HG03342 (cell line): ENCODE measurements around the gene UBR3.

Experiments
- ATAC-seq: cut with Tn5 transposase; IDR thresholded peaks from one replicate; pipeline ENCODE4 v1.9.1; 2021; ENCODE audit warnings: mild to moderate bottlenecking, moderate library complexity; ENCODE audit not compliant: unreplicated experiment

UBR3 gene

DNA sequence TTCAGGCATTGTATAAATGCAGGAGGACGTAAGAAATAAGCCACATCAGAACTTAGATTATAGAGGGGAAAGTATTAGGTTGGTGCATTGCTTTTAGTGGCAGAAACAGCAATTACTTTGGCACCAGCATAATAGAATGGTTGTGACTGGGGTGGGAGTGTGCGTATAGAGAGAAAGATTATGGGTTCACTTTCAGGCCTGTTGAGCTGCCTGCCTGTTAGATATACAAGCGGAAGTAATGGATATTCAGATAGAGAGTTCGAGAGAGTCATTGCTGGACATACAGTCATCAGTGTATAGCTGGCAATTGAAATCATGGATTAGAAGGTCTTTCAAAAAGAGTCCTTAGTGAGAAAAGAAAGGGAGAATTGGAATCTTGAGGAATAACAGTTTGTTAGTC, 211.5 kb downstream of the UBR3 start:
- ATAC-seq = no peak

DNA sequence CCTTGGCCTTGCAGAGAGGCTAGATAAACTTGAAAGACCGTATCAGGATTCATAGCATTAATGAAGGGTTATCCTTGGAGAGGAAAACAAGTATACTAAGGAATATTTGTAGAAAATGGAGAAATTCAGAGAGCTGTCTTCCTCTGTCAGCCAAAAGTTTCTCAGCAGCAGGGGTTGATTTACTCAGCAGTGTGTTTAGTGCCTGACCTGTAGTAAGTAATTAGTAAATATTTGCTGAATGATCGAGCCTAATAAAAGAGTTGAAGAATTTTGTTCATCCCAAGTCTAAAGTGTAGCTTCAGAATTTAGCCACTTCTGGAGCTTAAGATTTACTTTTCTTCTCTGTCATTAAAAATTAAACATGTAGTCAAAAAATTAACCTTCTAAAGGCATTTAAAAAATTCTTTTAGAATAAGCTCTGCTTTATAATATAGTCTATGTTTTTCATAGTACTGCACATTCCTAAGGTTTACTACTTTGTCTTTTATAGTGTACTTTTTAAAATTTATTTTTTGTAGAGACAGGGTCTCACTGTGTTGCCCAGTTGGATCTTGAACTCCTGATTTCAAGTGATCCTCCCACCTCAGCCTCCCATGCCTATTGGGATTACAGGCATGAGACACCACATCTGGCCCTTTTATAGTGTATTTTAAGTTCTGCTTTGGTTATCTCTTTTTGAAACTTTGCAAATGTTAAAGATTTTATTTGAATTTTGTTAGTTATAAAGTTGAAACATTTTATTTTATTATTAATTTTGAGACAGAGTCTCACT, 212.3 kb downstream of the UBR3 start:
- no peak for ATAC-seq

DNA sequence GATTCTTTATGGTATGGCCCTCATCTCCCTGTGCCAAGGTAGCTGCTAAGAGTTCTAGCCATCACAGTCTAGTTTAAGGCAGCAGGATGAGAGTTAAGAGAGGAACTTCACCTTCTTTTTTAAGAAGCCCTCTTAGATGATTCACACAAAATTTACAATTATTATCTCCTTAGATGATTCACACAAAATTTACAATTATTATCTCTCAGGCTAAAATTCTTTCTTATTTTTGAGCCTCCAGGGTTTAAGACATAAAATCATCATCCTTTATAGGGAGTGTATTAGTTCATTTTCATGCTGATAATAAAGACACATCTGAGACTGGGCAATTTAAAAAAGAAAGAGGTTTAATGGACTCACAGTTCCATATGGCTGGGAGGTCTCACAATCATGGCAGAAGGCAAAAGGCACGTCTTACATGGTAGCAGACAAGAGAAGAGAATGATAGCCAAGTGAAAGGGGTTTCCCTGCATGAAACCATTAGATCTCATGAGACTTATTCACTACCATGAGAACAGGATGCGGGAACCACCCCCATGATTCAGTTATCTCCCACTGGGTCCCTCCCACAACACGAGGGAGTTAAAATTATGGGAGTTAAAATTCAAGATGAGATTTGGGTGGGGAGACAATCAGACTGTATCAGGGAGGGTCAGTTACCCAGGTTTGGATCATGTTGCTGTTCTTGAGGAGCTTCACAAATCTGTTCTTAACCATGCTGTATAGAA, 217.7 kb downstream of the UBR3 start:
- no peak for ATAC-seq

DNA sequence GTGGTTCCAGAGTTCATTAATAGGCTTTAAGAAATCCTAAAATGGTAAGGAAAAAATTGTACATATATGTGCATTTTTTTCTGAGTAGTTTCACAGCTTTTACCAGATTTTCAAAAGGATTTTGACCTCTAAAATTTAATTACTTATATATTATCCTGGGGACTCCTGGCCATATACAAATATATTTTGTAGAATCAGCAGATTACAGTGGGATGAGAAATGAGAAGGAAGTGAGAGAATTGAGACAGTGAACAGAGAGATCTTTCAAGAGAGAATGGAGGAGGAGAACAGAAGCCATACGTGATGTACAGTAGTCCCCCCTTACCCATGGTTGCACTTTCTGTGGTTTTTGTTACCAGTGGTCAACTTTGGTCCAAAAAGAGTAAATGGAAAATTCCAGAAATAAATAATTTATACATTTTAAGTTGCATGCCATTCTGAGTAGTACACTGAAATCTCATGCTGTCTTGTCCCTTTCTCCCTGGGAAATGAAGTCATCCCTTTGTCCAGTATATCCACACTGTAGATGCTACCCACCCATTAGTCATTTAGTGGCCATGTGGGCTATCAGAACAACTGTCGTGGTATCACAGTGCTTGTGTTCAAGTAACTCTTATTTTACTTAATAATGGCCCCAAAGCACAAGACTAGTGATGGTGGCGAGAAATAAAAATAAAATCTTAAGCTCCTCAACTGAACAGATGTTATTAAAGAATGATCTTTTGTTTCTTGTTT, 220.2 kb downstream of the UBR3 start:
- ATAC-seq = no peak

DNA sequence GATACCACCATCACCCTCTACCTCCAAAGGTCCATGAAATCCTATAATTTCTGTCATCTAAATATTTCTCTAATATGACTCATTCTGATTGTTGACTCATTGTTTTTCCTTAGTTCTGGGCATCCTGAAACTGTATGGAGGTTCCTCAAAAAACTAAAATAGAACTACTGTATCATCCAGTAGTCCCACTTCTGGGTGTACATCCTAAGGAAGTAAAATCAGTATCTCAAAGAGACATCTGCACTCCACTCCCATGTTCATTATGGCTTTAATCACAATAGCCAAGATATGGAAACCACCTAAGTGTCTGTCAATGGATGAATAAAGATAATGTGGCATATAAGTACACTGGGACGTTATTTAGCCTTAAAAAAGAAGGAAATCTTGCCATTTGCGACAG, 224.9 kb downstream of the UBR3 start:
- no peak for ATAC-seq

DNA sequence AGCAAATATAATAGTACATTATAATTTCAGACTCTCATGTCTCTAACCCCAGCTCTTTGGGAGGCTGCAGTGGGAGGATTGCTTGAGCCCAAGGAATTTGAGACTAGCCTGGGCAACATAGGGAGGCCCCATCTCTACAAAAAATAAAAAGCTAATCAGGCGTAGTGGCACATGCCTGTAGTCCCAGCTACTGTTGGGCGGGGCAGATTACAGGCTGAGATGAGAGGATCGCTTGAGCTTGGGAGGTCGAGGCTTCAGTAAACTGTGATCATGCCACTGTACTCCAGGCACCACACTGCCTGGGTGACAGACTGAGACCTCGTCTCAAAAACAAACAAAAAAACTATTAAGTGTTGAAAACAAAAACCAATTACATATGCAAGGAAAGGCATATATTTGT, 227.7 kb downstream of the UBR3 start:
- ATAC-seq = no peak

DNA sequence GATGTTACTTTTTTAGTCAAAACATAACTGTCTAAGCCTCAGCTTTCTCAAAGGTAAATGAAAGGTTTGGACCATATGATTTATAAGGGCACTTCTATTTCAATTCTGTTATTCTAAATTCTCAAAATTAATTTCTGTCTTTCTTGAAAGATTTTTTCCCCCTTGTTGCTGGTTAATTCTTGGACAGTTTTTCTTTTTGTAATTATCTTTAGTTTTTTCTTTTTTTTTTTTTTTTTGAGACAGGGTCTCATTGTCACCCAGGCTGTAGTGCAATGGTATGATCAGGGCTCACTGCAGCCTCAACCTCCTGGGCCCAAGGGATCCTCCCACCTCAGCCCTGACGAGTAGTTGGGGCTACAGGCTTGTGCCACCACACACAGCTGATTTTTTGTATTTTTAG, 229.6 kb downstream of the UBR3 start:
- no peak for ATAC-seq

DNA sequence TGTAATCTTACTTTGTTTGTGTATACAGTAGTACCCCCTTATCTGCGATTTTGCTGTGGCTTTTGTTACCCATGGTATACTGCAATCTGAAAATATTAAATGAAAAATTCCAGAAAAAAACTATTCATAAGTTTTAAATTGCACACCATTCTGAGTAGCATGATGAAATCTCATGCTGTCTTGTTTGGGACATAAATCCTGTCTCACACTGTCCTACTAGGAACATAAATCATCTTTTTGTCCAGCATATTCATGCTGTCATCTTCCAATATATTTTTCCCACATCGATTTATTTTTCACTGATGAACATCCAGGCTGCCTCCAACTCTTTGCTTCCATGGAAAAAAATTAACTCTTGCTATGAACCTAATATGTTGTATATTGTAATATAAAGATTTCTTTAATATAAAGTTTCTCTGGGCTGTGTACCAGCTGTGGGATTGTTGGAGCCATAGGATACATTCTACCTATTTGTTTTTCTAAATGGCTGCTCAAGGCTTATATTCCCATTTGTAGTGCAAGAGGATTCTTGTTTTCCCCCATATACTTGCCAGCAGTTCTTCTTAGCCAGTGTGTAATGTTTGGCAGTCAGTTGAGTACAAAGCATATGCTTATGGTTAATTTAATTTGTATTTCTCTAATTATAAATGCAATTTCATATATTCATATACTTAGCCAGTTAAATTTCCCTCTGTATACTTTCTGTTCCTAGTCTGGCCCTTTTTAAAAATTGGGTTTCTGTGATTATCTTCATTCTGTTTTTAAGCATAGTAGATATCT, 236.4 kb downstream of the UBR3 start:
- no peak for ATAC-seq

DNA sequence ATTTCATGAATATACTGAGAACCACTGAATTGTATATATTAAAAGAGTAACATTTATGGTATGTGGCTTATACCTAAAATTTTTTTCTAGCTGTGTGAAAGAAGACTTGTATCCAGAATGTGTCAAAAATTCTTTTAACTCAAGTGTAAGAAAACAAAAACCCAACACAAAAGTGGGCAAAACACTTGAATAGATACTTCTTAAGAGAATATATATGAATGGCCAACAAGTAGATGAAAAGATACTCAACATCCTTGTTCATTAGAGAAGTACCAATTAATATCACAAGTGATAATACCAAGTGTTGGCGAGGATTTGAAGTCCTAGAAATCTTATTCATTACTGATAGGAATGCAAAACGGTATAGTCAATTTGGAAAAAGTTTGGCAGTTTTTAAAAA, 243.5 kb downstream of the UBR3 start:
- ATAC-seq = no peak

DNA sequence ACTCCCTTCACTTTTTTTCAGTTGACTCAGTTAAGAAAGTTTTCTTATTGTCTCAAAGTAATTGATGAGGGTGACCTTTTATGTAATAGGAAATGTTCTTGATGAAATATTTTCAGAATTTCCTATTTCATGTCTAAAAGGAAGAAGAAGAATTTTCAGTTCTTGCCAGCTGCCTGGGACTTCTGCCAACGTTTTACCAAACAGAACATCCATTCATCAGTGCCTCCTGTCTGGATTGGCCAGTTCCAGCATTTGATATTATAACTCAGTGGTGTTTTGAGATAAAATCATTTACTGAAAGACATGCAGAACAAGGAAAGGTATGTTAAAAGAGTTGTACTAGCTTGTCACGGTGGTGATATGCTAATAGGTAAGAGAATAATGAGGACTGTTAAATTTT, 246.0 kb downstream of the UBR3 start:
- ATAC-seq = no peak

DNA sequence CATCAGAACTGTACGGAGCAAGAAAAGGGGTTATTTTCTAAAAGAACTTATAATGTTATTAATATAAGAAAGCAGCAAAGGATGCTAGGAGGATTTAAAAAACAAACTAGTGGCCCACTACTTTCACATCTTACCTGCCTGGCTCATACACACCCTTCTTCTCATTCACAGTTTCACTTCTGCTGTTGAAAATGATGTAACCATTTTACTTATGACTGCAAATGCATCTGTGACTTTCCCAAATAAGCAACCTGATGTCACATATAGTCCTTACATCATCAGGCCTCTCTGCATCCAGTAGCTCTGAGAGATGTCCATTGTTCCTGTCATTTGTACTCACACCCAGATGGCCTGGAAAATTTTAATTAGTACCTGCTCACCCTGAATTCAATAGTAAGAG, 248.9 kb downstream of the UBR3 start:
- ATAC-seq = peak; percentile 84

DNA sequence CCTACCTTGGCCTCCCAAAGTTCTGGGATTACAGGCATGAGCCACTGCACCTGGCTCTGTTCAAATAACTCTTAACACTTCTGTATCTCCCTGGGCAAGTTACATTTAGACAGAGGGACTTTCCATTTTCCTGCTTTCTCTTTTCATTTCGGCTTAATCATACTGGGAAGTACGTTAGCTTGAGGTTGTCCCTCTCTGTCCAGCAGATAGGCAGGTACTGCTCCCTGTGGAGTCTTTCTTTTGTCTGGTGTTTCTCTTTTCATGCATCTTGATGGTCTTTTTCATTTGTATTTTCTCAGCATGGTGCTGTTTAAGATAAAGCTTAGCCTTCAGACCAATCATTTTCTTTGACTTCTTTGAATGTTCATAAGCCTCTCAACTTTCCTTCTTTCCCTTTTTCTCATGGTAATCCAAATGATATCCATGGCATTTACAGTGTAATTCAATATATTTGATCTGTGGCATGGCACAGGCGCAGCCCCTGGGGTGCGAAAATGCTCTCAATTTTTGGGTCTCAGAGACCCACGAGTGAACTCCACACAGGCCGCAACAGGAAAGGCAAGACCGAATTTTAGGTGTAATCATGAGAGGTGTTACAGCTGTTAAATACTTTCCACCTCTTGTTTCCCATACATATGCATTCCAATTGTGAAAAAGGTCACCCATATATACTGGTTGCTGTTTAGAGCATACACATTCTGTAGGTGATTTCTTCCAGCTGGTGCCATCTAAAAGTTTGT, 250.7 kb downstream of the UBR3 start:
- ATAC-seq = no peak

DNA sequence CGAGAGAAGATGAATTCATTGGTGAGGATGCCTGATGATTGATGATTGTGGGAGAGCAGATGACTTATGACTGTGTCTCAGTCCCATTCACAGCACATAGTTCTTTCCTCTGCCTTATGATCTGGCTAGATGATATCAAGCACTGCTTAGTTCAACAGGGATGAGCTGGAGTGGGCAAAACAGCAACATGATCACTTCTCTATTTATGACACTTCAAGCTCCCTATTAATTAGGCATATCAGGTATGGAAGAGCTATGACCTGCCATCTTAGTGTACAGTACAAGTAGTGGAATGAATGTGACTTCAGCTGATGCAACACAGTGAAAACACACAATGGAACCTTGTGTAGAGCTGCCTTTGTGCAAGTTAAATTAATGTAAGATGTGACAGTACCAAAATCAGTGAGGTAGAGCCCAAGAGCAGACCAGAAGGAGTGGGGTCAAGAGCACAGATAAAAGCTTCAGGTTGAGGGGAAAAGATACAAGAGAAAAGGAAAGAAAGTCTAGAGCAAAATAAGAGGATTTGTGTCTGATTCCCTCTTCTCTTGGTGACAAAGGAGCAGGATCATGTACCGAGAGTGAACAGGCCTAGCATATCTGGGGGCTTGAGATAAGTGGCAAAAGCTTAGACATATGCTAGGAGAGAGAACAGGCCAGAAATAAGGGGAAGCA, 257.7 kb downstream of the UBR3 start:
- no peak for ATAC-seq

DNA sequence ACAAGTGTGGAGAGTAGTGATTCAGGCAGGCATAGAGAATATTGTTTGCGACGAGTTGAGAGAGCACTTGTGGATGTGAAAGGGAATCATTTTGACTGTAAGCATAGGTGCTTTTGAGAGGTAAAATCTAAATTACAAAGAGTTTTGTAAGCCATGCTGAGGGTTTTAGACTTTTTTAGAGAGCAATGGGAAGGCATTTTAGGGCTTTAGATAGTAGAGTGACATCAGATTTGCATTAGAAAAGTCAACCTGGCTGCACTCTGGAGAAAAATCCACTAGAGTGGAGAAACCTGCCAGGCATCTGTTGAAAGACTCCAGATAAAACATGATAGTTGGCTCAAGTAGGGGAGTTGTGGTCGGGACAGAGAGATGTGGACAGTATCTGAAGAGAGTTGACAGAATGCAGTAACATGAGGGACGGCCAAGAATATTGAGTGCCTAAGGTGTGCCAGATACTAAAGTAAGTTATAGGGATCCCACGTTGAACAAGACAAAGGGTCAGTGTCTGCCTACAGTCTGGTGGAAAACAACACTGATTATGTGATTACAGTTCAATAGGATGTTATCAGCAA, 258.9 kb downstream of the UBR3 start:
- ATAC-seq = no peak

DNA sequence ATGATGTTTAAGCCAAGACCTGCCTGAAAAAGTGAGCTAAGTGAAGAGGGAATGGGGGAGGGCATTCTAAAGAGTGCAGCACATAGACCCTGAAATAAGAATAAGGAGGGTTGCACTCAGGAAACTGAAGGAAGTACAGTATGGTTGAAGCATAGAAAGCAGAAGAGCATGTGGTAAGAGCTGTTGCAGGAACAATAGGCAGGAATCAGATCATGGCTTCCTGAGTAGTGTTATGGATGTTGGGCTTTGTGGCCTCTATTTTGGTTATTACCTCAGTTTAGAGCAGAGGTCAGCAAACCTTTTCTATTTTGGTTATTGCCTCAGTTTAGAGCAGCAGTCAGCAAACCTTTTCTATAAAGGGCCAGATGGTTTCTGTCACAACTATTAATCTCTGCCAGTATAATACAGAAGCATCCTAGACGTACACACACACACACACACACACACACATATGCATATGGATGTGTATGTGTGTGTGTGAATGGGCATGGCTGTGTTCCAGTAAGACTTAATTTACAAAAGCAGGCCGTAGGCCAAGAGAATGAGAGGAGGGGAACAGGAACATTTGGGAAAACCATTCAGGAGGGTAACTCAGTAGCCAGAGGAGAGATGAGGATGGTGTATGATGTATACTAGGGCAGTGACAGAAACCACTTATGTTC, 259.6 kb downstream of the UBR3 start:
- ATAC-seq = no peak

DNA sequence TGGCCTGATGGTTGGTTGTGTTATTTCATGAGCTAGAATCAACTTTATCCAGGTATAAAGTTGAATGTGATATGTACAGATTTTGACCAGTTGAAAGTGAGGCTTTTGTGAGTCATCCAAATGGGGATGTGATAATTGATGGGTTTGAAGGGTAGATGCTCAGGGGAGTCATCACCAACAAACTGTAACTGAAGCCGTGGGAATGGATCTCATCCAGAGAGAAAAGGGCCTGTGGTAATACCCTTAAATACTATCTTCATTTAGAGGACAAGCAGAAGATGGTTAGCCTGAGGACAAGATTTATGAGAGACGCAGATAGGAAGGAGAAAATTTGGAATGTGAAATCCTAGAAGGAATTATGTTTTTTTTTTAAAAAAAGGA, 260.1 kb downstream of the UBR3 start:
- ATAC-seq = no peak

DNA sequence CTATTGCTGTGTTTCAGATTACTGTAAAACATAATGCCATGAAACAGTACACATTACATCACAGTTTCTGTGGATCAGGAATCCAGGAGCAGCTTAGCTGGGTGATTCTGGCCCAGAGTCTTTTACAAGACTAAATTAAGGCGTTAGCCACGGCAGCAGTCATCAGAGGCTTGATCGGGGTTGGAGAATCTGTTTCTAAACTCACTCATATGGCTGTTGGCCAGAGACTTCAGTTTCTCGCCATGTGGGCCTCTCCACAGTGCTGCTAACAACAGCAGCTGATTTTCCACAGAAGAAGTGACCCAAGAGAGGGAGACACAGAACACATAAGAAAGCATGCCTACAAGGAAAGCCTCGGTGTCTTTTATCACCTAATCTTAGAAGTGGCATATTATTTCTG, 261.5 kb downstream of the UBR3 start:
- no peak for ATAC-seq

DNA sequence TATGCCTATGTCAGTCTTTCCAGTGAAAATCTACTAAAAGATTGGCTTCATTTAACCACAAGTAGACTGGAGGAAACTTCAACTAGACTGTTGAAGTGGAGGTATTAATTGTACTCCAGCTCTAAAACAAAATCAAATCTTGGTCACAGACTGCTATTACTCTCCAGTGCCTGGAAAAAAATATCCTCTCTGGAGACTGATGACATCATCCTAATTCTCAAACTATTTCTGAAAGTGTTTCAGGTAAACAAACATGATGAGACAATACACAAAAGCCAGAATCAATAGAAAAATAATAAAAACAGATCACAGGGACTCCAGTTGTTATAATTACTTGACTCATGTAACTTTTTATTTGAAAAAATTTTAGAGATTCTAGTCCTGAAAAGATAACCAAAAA, 263.0 kb downstream of the UBR3 start:
- no peak for ATAC-seq

DNA sequence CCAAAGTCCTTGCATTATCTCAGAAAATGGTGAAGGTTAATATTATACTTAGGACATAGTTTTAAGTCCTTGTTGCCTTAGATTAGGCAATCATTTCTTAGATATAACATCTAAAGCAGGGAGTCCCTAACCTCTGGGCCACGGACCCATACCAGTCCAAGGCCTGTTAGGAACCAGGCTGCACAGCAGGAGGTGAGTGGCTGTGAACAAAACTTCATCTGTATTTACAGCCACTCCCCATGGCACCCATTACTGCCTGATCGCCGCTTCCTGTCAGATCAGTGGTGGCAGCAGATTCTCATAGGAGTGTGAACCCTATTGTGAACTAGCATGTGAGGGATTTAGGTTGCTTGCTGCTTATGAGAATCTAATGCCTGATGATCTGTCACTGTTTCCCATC, 264.2 kb downstream of the UBR3 start:
- no peak for ATAC-seq
